PC-3 (cell line): Measurements from ENCODE around the gene DIP2A.

ENCODE experiments used
- EZH2 ChIP-seq: fragments of 300-600 bp; sonication (generic); IDR thresholded peaks from one replicate; pipeline ENCODE4 v1.6.1; 2017; ENCODE audit warnings: antibody characterized with exemption, mild to moderate bottlenecking, low read length; ENCODE audit not compliant: unreplicated experiment
- EZH2phosphoT487 ChIP-seq: fragments of 300-600 bp; sonication (generic); IDR thresholded peaks from 2 replicates; pipeline ENCODE4 v1.6.1; 2018; ENCODE audit warnings: mild to moderate bottlenecking, antibody characterized with exemption, low read length, borderline replicate concordance
- TF ChIP-seq, protein P1 (sequence below): fragments of 300-600 bp; sonication (generic); conservative IDR thresholded peaks from 2 replicates; pipeline ENCODE4 v1.5.1; 2017; ENCODE audit warnings: antibody characterized with exemption, low read depth, mild to moderate bottlenecking, low read length

DNA sequence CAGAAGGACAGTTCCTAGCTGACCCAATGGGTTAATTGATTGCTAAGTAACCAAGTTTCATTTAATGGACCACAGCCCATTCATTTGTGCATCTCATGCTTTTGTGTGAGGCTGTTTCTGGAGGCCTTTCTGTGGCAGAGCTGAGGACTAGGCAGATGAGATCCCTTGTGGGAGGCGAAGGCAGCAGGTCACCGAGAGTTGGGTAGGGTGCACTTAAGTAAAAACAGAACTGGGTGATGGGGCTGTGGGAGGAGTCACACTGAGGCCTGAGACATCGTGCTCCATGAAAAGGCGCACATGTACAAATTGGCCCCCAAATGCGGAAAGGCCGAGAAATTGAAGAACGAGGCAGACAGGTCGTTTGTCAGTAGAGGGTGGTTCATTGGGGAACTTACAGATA is 85.3 kb downstream of the DIP2A start:
- TF ChIP-seq, protein P1, sequence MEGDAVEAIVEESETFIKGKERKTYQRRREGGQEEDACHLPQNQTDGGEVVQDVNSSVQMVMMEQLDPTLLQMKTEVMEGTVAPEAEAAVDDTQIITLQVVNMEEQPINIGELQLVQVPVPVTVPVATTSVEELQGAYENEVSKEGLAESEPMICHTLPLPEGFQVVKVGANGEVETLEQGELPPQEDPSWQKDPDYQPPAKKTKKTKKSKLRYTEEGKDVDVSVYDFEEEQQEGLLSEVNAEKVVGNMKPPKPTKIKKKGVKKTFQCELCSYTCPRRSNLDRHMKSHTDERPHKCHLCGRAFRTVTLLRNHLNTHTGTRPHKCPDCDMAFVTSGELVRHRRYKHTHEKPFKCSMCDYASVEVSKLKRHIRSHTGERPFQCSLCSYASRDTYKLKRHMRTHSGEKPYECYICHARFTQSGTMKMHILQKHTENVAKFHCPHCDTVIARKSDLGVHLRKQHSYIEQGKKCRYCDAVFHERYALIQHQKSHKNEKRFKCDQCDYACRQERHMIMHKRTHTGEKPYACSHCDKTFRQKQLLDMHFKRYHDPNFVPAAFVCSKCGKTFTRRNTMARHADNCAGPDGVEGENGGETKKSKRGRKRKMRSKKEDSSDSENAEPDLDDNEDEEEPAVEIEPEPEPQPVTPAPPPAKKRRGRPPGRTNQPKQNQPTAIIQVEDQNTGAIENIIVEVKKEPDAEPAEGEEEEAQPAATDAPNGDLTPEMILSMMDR, result no peak
- TF ChIP-seq EZH2phosphoT487, result no peak
- TF ChIP-seq EZH2, result no peak
